Trophoblast cell (in vitro differentiated cells and primary cell): Measurements from ENCODE around the gene THYN1.
"Not testable (repeated sequence)": the region's sequence is repeated elsewhere in the genome, so short reads cannot be mapped to it uniquely, and the experiment has no call there.

Experiments
- DNase-seq, 2 donors: peaks; one replicate each; pipeline ENCODE4 v3.0.0-alpha.2; 2016
- H2AFZ ChIP-seq: 2 replicates; pipeline ENCODE4 v1.6.1; 2013; ENCODE audit warnings: low read length, moderate library complexity, mild to moderate bottlenecking; ENCODE audit not compliant: insufficient read depth, poor library complexity
- H2AK5ac ChIP-seq: 2 replicates; pipeline ENCODE4 v1.6.1; 2013; ENCODE audit warnings: mild to moderate bottlenecking, low read length
- H2BK120ac ChIP-seq: 2 replicates; pipeline ENCODE4 v1.6.1; 2013; ENCODE audit warnings: low read length, mild to moderate bottlenecking, moderate library complexity; ENCODE audit not compliant: insufficient read depth, poor library complexity
- H2BK12ac ChIP-seq: 2 replicates; pipeline ENCODE4 v1.6.1; 2013; ENCODE audit warnings: mild to moderate bottlenecking, low read length, moderate library complexity
- H2BK5ac ChIP-seq: 2 replicates; pipeline ENCODE4 v1.6.1; 2013; ENCODE audit warnings: low read length, low read depth, moderate library complexity, mild to moderate bottlenecking; ENCODE audit not compliant: poor library complexity
- H3K14ac ChIP-seq: 2 replicates; pipeline ENCODE4 v1.6.1; 2013; ENCODE audit warnings: mild to moderate bottlenecking, low read length
- H3K18ac ChIP-seq: 2 replicates; pipeline ENCODE4 v1.6.1; 2013; ENCODE audit warnings: mild to moderate bottlenecking, low read length
- H3K23ac ChIP-seq: 2 replicates; pipeline ENCODE4 v1.6.1; 2013; ENCODE audit warnings: low read length
- H3K27ac ChIP-seq: 2 replicates; pipeline ENCODE4 v1.5.1; 2013; ENCODE audit warnings: low read depth, mild to moderate bottlenecking, inconsistent platforms, low read length, moderate library complexity
- H3K27me3 ChIP-seq: 2 replicates; pipeline ENCODE4 v1.6.1; 2013; ENCODE audit warnings: inconsistent platforms, mild to moderate bottlenecking, low read length, moderate library complexity; ENCODE audit not compliant: insufficient read depth
- H3K36me3 ChIP-seq, 2 experiments: 1 replicate in 1 of 2; 2 replicates in 1 of 2; pipeline ENCODE4 v1.6.1; 2013; ENCODE audit warnings: low read length in 2 of 2, mild to moderate bottlenecking in 2 of 2, moderate library complexity in 1 of 2; ENCODE audit not compliant: insufficient read depth in 2 of 2, control insufficient read depth in 1 of 2
- H3K4ac ChIP-seq: 2 replicates; pipeline ENCODE4 v1.6.1; 2013; ENCODE audit warnings: low read depth, mild to moderate bottlenecking, low read length, moderate library complexity
- H3K4me1 ChIP-seq, 2 experiments: 1 replicate in 1 of 2; 2 replicates in 1 of 2; pipeline ENCODE4 v1.6.1; 2013; ENCODE audit warnings: low read length in 2 of 2, mild to moderate bottlenecking in 2 of 2, moderate library complexity in 1 of 2; ENCODE audit not compliant: insufficient read depth in 2 of 2, control insufficient read depth in 1 of 2
- H3K4me2 ChIP-seq: 2 replicates; pipeline ENCODE4 v1.6.1; 2013; ENCODE audit warnings: inconsistent platforms, mild to moderate bottlenecking, low read length, moderate library complexity
- H3K4me3 ChIP-seq: 2 replicates; pipeline ENCODE4 v1.5.1; 2013; ENCODE audit warnings: mild to moderate bottlenecking, low read depth, low read length, inconsistent platforms
- H3K79me1 ChIP-seq: one replicate; pipeline ENCODE4 v1.6.1; 2013; ENCODE audit warnings: low read length
- H3K79me2 ChIP-seq: 2 replicates; pipeline ENCODE4 v1.6.1; 2013; ENCODE audit warnings: low read length, mild to moderate bottlenecking; ENCODE audit not compliant: control insufficient read depth, insufficient read depth, poor library complexity
- H3K9ac ChIP-seq: 2 replicates; pipeline ENCODE4 v1.6.1; 2013; ENCODE audit warnings: mild to moderate bottlenecking, low read length
- H3K9me3 ChIP-seq: 2 replicates; pipeline ENCODE4 v1.6.1; 2013; ENCODE audit warnings: low read depth, mild to moderate bottlenecking, control low read depth, inconsistent platforms, low read length; ENCODE audit not compliant: insufficient read depth
- H4K12ac ChIP-seq: 2 replicates; pipeline ENCODE4 v1.6.1; 2013; ENCODE audit warnings: low read depth, mild to moderate bottlenecking, low read length, moderate library complexity
- H4K8ac ChIP-seq: 2 replicates; pipeline ENCODE4 v1.6.1; 2013; ENCODE audit warnings: low read depth, mild to moderate bottlenecking, low read length, moderate library complexity
- H4K91ac ChIP-seq: one replicate; pipeline ENCODE4 v1.6.1; 2013; ENCODE audit warnings: low read depth, mild to moderate bottlenecking, low read length, moderate library complexity
- WGBS: extraction: QIAGEN DNeasy Blood & Tissue Kit; methylation state at CpG from one replicate; pipeline ENCODE4 v1.1.7; 2013; ENCODE audit warnings: missing lambda C conversion rate; ENCODE audit not compliant: insufficient read length, insufficient coverage; ENCODE audit errors: extremely low coverage; 5-methylcytosine and 5-hydroxymethylcytosine counted together

THYN1 gene

GRCh38 chr11:134288486-134288885 is 35.3 kb upstream of the THYN1 start:
- H3K23ac ChIP-seq = no peak overlapping the region
- no peak overlapping the region for H4K8ac ChIP-seq
- peaks cover 3% of the 10 kb centered on the region for H3K9me3 ChIP-seq
- no peak overlapping the region for H4K91ac ChIP-seq
- H4K12ac ChIP-seq = no peak overlapping the region
- H2AFZ ChIP-seq = no peak overlapping the region
- no peak overlapping the region for H3K4ac ChIP-seq
- no peak overlapping the region for H2BK12ac ChIP-seq
- DNase-seq = no peak
- WGBS = no CpG with 5 or more reads among the region's 13 CpGs
- no peak overlapping the region for H2BK5ac ChIP-seq
- H3K36me3 ChIP-seq = no peaks in the 10 kb centered on the region
- no peaks in the 10 kb centered on the region for H3K27me3 ChIP-seq
- no peak overlapping the region for H3K4me3 ChIP-seq
- H3K4me1 ChIP-seq = peaks cover 4 to 7% of the 10 kb centered on the region in 2 experiments
- H2AK5ac ChIP-seq = no peak overlapping the region
- H3K18ac ChIP-seq = no peak overlapping the region
- H3K9ac ChIP-seq = no peak overlapping the region
- H3K79me1 ChIP-seq = no peaks in the 10 kb centered on the region
- H3K27ac ChIP-seq = no peak overlapping the region
- H3K14ac ChIP-seq = no peak overlapping the region
- H2BK120ac ChIP-seq = no peak overlapping the region
- no peaks in the 10 kb centered on the region for H3K79me2 ChIP-seq
- H3K4me2 ChIP-seq = no peak overlapping the region

GRCh38 chr11:134287561-134287960 is 34.4 kb upstream of the THYN1 start:
- Histone ChIP-seq H3K36me3 (no peaks in the 10 kb centered on the region), H3K4me1 (no peaks in the 10 kb centered on the region), H3K27me3 (no peaks in the 10 kb centered on the region), H3K4me3 (no peak overlapping the region), H3K18ac (no peak overlapping the region), H3K4ac (no peak overlapping the region), H4K91ac (no peak overlapping the region), H2BK12ac (no peak overlapping the region), H3K9ac (no peak overlapping the region), H3K4me2 (no peak overlapping the region), H3K14ac (no peak overlapping the region), H3K79me1 (no peaks in the 10 kb centered on the region), H3K79me2 (no peaks in the 10 kb centered on the region), H2AFZ (no peak overlapping the region), H2BK5ac (no peak overlapping the region), H3K23ac (no peak overlapping the region), H2AK5ac (no peak overlapping the region), H2BK120ac (no peak overlapping the region), H4K8ac (no peak overlapping the region), H3K9me3 (peaks cover 3% of the 10 kb centered on the region), H3K27ac (no peak overlapping the region), H4K12ac (no peak overlapping the region)
- no CpG with 5 or more reads among the region's 12 CpGs for WGBS
- no peak for DNase-seq

GRCh38 chr11:134284349-134284748 is 31.2 kb upstream of the THYN1 start:
- H3K4me3 ChIP-seq, DNase-seq, H3K27ac ChIP-seq, H3K27me3 ChIP-seq, H3K4me2 ChIP-seq, H2BK5ac ChIP-seq, H3K4me1 ChIP-seq, H4K12ac ChIP-seq, H3K14ac ChIP-seq, H2AFZ ChIP-seq, H3K36me3 ChIP-seq, H3K4ac ChIP-seq, H2BK12ac ChIP-seq, H4K8ac ChIP-seq, H3K79me1 ChIP-seq, H3K23ac ChIP-seq, H3K79me2 ChIP-seq, H3K9ac ChIP-seq, H3K18ac ChIP-seq, H2BK120ac ChIP-seq, H4K91ac ChIP-seq, H3K9me3 ChIP-seq, H2AK5ac ChIP-seq: not testable (repeated sequence)
- no CpG with 5 or more reads among the region's 5 CpGs for WGBS

GRCh38 chr11:134283461-134284230 is 30.5 kb upstream of the THYN1 start:
- H4K91ac ChIP-seq = no peak overlapping the region
- no peak overlapping the region for H3K27ac ChIP-seq
- no peak overlapping the region for H4K12ac ChIP-seq
- no CpG with 5 or more reads among the region's 16 CpGs for WGBS
- no peaks in the 10 kb centered on the region for H3K36me3 ChIP-seq
- no peak overlapping the region for H2BK120ac ChIP-seq
- no peaks in the 10 kb centered on the region for H3K79me2 ChIP-seq
- DNase-seq = no peak
- H2AK5ac ChIP-seq = no peak overlapping the region
- no peaks in the 10 kb centered on the region for H3K79me1 ChIP-seq
- H2BK5ac ChIP-seq = no peak overlapping the region
- H3K4me3 ChIP-seq = no peak overlapping the region
- no peak overlapping the region for H2BK12ac ChIP-seq
- no peak overlapping the region for H3K4me2 ChIP-seq
- H4K8ac ChIP-seq = no peak overlapping the region
- H2AFZ ChIP-seq = no peak overlapping the region
- H3K27me3 ChIP-seq = no peaks in the 10 kb centered on the region
- no peaks in the 10 kb centered on the region for H3K9me3 ChIP-seq
- no peak overlapping the region for H3K23ac ChIP-seq
- H3K18ac ChIP-seq = no peak overlapping the region
- H3K4ac ChIP-seq = no peak overlapping the region
- no peaks in the 10 kb centered on the region for H3K4me1 ChIP-seq
- no peak overlapping the region for H3K14ac ChIP-seq
- no peak overlapping the region for H3K9ac ChIP-seq
